B cell (primary cell): ENCODE measurements around the gene ALG9. TPM values are rescaled to one million over a fixed set of nuclear protein-coding genes. Genes with fewer than 3 reads are reported as not detected.

Source experiments
- ATAC-seq: fragments of 200-7000 bp; cut with Tn5 transposase; one replicate; pipeline ENCODE4 v1.10.0; 2021; ENCODE audit warnings: low read depth, mild to moderate bottlenecking, moderate number of reproducible peaks, moderate library complexity
- CTCF ChIA-PET: fragments of 350-600 bp; sonication (Branson Sonifier 250); formaldehyde crosslinking; loops from one replicate; lab custom pipeline; 2021; ENCODE audit warnings: antibody characterized with exemption, inconsistent platforms; lab: Charles Lee
- POLR2A ChIA-PET: fragments of 350-600 bp; sonication (Branson Sonifier 250); formaldehyde crosslinking; loops from one replicate; lab custom pipeline; 2021; ENCODE audit warnings: antibody characterized with exemption; lab: Charles Lee
- DNase-seq: peaks from one replicate; pipeline ENCODE4 v3.0.0; 2013
- H2AFZ ChIP-seq: 2 replicates; pipeline ENCODE4 v1.6.1; 2012; ENCODE audit warnings: mild to moderate bottlenecking, low read depth, low read length; ENCODE audit not compliant: insufficient read depth, poor library complexity, severe bottlenecking
- H3K27ac ChIP-seq, 2 donors: 1 replicate in 1 of 2; 2 replicates in 1 of 2; pipeline ENCODE4 v1.5.1; 2012 to 2013; ENCODE audit warnings: low read length in 2 of 2, mild to moderate bottlenecking in 2 of 2, moderate library complexity in 1 of 2
- H3K27me3 ChIP-seq, 4 experiments: fragments of 200-600 bp in 1 of 4; sonication (generic) in 1 of 4; replicated peaks in 1 of 4; 1 replicate in 2 of 4; 2 replicates in 2 of 4; pipeline versions ENCODE4 v1.6.1 to v1.7.0; 2013 to 2016; ENCODE audit warnings: low read length in 3 of 4, mild to moderate bottlenecking in 2 of 4, mixed read lengths in 1 of 4, moderate library complexity in 1 of 4; ENCODE audit not compliant: insufficient read depth in 4 of 4, control insufficient read depth in 3 of 4; ENCODE audit errors: control extremely low read depth in 1 of 4
- H3K36me3 ChIP-seq, 2 experiments: replicated peaks in 1 of 2; 1 replicate in 1 of 2; 2 replicates in 1 of 2; pipeline versions ENCODE4 v1.6.1 to v1.7.1; 2013; ENCODE audit warnings: low read length in 1 of 2; ENCODE audit not compliant: insufficient read depth in 2 of 2, control insufficient read depth in 1 of 2; ENCODE audit errors: control extremely low read depth in 1 of 2, extremely low read depth in 1 of 2
- H3K4me1 ChIP-seq, 2 donors: fragments of 200-600 bp in 1 of 2; sonication (generic) in 1 of 2; 1 replicate in 1 of 2; 2 replicates in 1 of 2; pipeline versions ENCODE4 v1.5.1 to v1.6.1; 2013 to 2017; ENCODE audit warnings: low read length in 2 of 2; ENCODE audit not compliant: control insufficient read depth in 2 of 2, insufficient read depth in 2 of 2
- H3K4me2 ChIP-seq: replicated peaks from 2 replicates; pipeline ENCODE3; 2012; ENCODE audit warnings: mild to moderate bottlenecking, low read depth, low read length; ENCODE audit not compliant: poor library complexity, severe bottlenecking
- H3K4me3 ChIP-seq, 5 experiments: fragments of 200-600 bp in 1 of 5; sonication (generic) in 1 of 5; 1 replicate in 3 of 5; 2 replicates in 2 of 5; pipeline versions ENCODE4 v1.5.1 to v1.7.0; 2011 to 2016; ENCODE audit warnings: low read length in 4 of 5, mild to moderate bottlenecking in 4 of 5, low read depth in 2 of 5, control low read depth in 1 of 5, moderate library complexity in 1 of 5; ENCODE audit not compliant: insufficient read depth in 1 of 5; ENCODE audit errors: control extremely low read depth in 1 of 5, extremely low read depth in 1 of 5
- H3K79me2 ChIP-seq: fragments of 200-600 bp; sonication (generic); one replicate; pipeline ENCODE4 v1.6.0; 2016; ENCODE audit warnings: low read length; ENCODE audit not compliant: control insufficient read depth, insufficient read depth
- H3K9ac ChIP-seq: fragments of 200-600 bp; sonication (generic); 2 replicates; pipeline ENCODE4 v1.6.1; 2017; ENCODE audit warnings: mild to moderate bottlenecking, low read length, moderate library complexity
- H3K9me3 ChIP-seq, 3 donors: one replicate each; pipeline versions ENCODE4 v1.6.1 to v1.7.1; 2013; ENCODE audit warnings: low read length in 2 of 3; ENCODE audit not compliant: control insufficient read depth in 2 of 3, insufficient read depth in 1 of 3; ENCODE audit errors: control extremely low read depth in 1 of 3
- H4K20me1 ChIP-seq: 2 replicates; pipeline ENCODE4 v1.6.0; 2012; ENCODE audit warnings: mild to moderate bottlenecking, low read length; ENCODE audit not compliant: insufficient read depth, control insufficient read depth, poor library complexity, severe bottlenecking
- H3K27ac Mint-ChIP-seq: one replicate; pipeline ENCODE4 v1.8.0; 2021; ENCODE audit warnings: mixed read lengths
- H3K27me3 Mint-ChIP-seq: one replicate; pipeline ENCODE4 v1.8.0; 2021; ENCODE audit warnings: mixed read lengths
- H3K4me1 Mint-ChIP-seq: one replicate; pipeline ENCODE4 v1.8.0; 2021; ENCODE audit warnings: mixed read lengths
- H3K4me3 Mint-ChIP-seq: one replicate; pipeline ENCODE4 v1.8.0; 2021; ENCODE audit warnings: mixed read lengths
- H3K9me3 Mint-ChIP-seq: one replicate; pipeline ENCODE4 v1.8.0; 2022; ENCODE audit warnings: mixed read lengths; ENCODE audit not compliant: insufficient read depth
- EZH2 ChIP-seq: IDR thresholded peaks from 2 replicates; pipeline ENCODE4 v1.6.1; 2012; ENCODE audit warnings: borderline replicate concordance, low read depth, mild to moderate bottlenecking, moderate library complexity, low read length; ENCODE audit not compliant: insufficient read depth, poor library complexity, severe bottlenecking
- WGBS: methylation state at CpG from one replicate; pipeline ENCODE4 v1.1.5; 2013; ENCODE audit warnings: missing lambda C conversion rate; ENCODE audit not compliant: insufficient coverage; 5-methylcytosine and 5-hydroxymethylcytosine counted together
- intact Hi-C: fragments of 100-400 bp; cut with micrococcal nuclease; formaldehyde crosslinking; loops from one replicate; pipeline ENCODE4 v1.10.0; 2022
- polyA plus RNA-seq: library from polyadenylated mRNA; depleted of rRNA; stranded (reverse); fragments of >200 nt; gene quantifications from 2 replicates; pipeline ENCODE4 v1.2.3, GENCODE V29; 2012
- total RNA-seq, 2 donors: library from RNA; stranded (reverse); fragments of 120-200 nt in 1 of 2; gene quantifications; 1 replicate in 1 of 2; 2 replicates in 1 of 2; pipeline versions ENCODE4 v1.2.3 to v1.2.4, GENCODE V29; 2013 to 2022
- TF ChIP-seq, protein P1 (sequence below): fragments of 200-600 bp; IDR thresholded peaks from one replicate; pipeline ENCODE4 v1.8.0; 2022; ENCODE audit warnings: antibody characterized with exemption, mild to moderate bottlenecking

The ALG9 gene
- total and polyA plus RNA-seq, 2 donors (not counting 1 experiment from before 2014, with no cell fraction given), result 21.2 to 29.9 TPM

DNA sequence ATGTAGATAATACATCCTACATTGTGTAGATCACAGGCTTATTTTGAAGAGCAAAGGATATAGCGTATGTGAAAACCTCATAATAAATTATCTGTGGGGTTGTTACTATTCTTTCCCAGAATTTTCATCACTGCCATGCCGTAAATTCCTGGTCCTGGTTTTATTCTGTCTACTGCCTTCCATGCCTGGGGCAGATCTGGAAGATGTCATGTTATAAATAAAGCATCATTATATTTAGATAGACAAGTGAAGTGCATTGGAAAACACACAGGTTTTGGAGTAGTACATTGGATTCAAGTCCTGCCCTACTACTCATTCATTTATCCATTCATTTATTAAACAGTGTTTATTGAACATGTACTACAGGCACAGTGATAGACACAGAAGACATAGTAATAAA, 49.5 kb upstream of the ALG9 start:
- no peaks in the 10 kb centered on the region for H3K9me3 Mint-ChIP-seq
- CTCF ChIA-PET, result interaction anchor here (0.6 kb wide), 1 partner anchor 301 kb away, joined by 3 read pairs; no protein-coding TSS in a partner anchor
- H3K27ac Mint-ChIP-seq, result no peak overlapping the region
- H3K4me1 Mint-ChIP-seq, result peaks cover 2% of the 10 kb centered on the region
- Histone ChIP-seq H3K36me3 (no peaks in the 10 kb centered on the region), H3K9ac (no peak overlapping the region), H3K4me3 (no peak overlapping the region), H2AFZ (no peak overlapping the region), H3K9me3 (no peaks in the 10 kb centered on the region), H3K4me1 (no peaks in the 10 kb centered on the region), H3K4me2 (no peak overlapping the region), H3K27me3 (peaks cover 0 to 15% (median 3%) of the 10 kb centered on the region in 4 experiments), H3K79me2 (no peaks in the 10 kb centered on the region), H3K27ac (no peak overlapping the region), H4K20me1 (no peaks in the 10 kb centered on the region)
- no peak overlapping the region for H3K4me3 Mint-ChIP-seq
- no CpG with 5 or more reads among the region's 2 CpGs for WGBS
- DNase-seq (no peak), ATAC-seq (no peak)
- POLR2A ChIA-PET, result no interaction called here
- peaks cover 38% of the 10 kb centered on the region for H3K27me3 Mint-ChIP-seq
- TF ChIP-seq EZH2, result no peak
- TF ChIP-seq, protein P1, sequence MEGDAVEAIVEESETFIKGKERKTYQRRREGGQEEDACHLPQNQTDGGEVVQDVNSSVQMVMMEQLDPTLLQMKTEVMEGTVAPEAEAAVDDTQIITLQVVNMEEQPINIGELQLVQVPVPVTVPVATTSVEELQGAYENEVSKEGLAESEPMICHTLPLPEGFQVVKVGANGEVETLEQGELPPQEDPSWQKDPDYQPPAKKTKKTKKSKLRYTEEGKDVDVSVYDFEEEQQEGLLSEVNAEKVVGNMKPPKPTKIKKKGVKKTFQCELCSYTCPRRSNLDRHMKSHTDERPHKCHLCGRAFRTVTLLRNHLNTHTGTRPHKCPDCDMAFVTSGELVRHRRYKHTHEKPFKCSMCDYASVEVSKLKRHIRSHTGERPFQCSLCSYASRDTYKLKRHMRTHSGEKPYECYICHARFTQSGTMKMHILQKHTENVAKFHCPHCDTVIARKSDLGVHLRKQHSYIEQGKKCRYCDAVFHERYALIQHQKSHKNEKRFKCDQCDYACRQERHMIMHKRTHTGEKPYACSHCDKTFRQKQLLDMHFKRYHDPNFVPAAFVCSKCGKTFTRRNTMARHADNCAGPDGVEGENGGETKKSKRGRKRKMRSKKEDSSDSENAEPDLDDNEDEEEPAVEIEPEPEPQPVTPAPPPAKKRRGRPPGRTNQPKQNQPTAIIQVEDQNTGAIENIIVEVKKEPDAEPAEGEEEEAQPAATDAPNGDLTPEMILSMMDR, result no peak
- intact Hi-C loops, result no loop called here

GRCh38 chr11:111918390-111919256, 47.2 kb upstream of the ALG9 start, which contains the start of gene C11orf52:
Gene C11orf52 (plus strand): TSS chr11:111918913. CDS start chr11:111918973, 60 bp downstream.
- Mint-ChIP-seq H3K27me3 (peaks cover 51% of the 10 kb centered on the region), H3K4me3 (no peak within 1 kb of the TSS), H3K27ac (no peak within 1 kb of the TSS), H3K9me3 (no peaks in the 10 kb centered on the region), H3K4me1 (no peaks in the 10 kb centered on the region)
- H3K27ac ChIP-seq, result no peak within 1 kb of the TSS
- peaks cover 0 to 24% (median 10%) of the 10 kb centered on the region in 4 experiments for H3K27me3 ChIP-seq
- H3K36me3 ChIP-seq, result no peaks in the 10 kb centered on the region
- 87% methylated on average over 13 of the region's 19 CpGs for WGBS
- intact Hi-C loops, result no loop called here
- H3K9ac ChIP-seq, result no peak within 1 kb of the TSS
- no peak within 1 kb of the TSS for H3K4me3 ChIP-seq
- ChIA-PET POLR2A (interaction anchor here (1.6 kb wide), 1 partner anchor 8 kb away, joined by 4 read pairs; no protein-coding TSS in a partner anchor), CTCF (interaction anchor here (0.9 kb wide), 1 partner anchor 13 kb away, joined by 7 read pairs; no protein-coding TSS in a partner anchor)
- no peaks in the 10 kb centered on the region for H3K79me2 ChIP-seq
- no peaks in the 10 kb centered on the region for H3K4me1 ChIP-seq
- H4K20me1 ChIP-seq, result no peaks in the 10 kb centered on the region
- no peaks in the 10 kb centered on the region for H3K9me3 ChIP-seq
- no peak for TF ChIP-seq EZH2
- TF ChIP-seq, protein P1, result no peak
- DNase-seq, result no peak
- H2AFZ ChIP-seq, result no peak within 1 kb of the TSS
- no peak within 1 kb of the TSS for H3K4me2 ChIP-seq
- no peak for ATAC-seq
